Keratinocyte (primary cell): ENCODE results near the gene CBX3.
"Not testable (repeated sequence)": the region's sequence is repeated elsewhere in the genome, so short reads cannot be mapped to it uniquely, and the experiment has no call there.

Experiments used
- EZH2 ChIP-seq: IDR thresholded peaks from one replicate; pipeline ENCODE4 v1.6.1; 2012; ENCODE audit warnings: inconsistent platforms, mild to moderate bottlenecking, low read length, moderate library complexity
- TF ChIP-seq, protein P1 (sequence below), 3 experiments: IDR thresholded peaks in 1 of 3; conservative IDR thresholded peaks in 1 of 3; optimal IDR thresholded peaks in 1 of 3; 2 replicates in 2 of 3; 3 replicates in 1 of 3; pipeline versions ENCODE3 to v1.5.1; 2011; ENCODE audit warnings: low read length in 3 of 3, mild to moderate bottlenecking in 3 of 3, moderate library complexity in 2 of 3, control low read depth in 1 of 3, inconsistent platforms in 1 of 3; ENCODE audit not compliant: insufficient read depth in 2 of 3; ENCODE audit errors: extremely low read depth in 1 of 3

DNA sequence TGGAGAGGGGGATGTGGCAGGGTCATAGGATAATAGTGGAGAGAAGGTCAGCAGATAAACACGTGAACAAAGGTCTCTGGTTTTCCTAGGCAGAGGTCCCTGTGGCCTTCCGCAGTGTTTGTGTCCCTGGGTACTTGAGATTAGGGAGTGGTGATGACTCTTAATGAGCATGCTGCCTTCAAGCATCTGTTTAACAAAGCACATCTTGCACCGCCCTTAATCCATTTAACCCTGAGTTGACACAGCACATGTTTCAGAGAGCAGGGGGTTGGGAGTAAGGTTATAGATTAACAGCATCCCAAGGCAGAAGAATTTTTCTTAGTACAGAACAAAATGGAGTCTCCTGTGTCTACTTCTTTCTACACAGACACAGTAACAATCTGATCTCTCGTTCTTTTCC is 25.6 kb upstream of the CBX3 start:
- TF ChIP-seq, protein P1, sequence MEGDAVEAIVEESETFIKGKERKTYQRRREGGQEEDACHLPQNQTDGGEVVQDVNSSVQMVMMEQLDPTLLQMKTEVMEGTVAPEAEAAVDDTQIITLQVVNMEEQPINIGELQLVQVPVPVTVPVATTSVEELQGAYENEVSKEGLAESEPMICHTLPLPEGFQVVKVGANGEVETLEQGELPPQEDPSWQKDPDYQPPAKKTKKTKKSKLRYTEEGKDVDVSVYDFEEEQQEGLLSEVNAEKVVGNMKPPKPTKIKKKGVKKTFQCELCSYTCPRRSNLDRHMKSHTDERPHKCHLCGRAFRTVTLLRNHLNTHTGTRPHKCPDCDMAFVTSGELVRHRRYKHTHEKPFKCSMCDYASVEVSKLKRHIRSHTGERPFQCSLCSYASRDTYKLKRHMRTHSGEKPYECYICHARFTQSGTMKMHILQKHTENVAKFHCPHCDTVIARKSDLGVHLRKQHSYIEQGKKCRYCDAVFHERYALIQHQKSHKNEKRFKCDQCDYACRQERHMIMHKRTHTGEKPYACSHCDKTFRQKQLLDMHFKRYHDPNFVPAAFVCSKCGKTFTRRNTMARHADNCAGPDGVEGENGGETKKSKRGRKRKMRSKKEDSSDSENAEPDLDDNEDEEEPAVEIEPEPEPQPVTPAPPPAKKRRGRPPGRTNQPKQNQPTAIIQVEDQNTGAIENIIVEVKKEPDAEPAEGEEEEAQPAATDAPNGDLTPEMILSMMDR (optimal IDR thresholded peaks at IDR 0.05 in 1 of 3, IDR thresholded peaks at IDR 0.05 in 1 of 3, conservative IDR thresholded peaks at IDR 0.05 in 1 of 3; ENCODE audit: extremely low read depth in 1 of 3, insufficient read depth in 2 of 3, low read length in 3 of 3): not testable (repeated sequence)
- TF ChIP-seq EZH2: not testable (repeated sequence)
